T-helper 2 cell (primary cell): ENCODE measurements around the gene SMARCE1.

ENCODE experiments used
- DNase-seq, 5 experiments: peaks; one replicate each; pipeline versions ENCODE4 v3.0.0 to v3.0.0-alpha.2; 2012 to 2022
- total RNA-seq, 2 donors: gene quantifications; one replicate each; lab custom pipeline; 2026; lab: John Stamatoyannopoulos, UW

SMARCE1 gene
- total RNA-seq = 15.3 to 18.4 reads per million in 2 donors

DNA sequence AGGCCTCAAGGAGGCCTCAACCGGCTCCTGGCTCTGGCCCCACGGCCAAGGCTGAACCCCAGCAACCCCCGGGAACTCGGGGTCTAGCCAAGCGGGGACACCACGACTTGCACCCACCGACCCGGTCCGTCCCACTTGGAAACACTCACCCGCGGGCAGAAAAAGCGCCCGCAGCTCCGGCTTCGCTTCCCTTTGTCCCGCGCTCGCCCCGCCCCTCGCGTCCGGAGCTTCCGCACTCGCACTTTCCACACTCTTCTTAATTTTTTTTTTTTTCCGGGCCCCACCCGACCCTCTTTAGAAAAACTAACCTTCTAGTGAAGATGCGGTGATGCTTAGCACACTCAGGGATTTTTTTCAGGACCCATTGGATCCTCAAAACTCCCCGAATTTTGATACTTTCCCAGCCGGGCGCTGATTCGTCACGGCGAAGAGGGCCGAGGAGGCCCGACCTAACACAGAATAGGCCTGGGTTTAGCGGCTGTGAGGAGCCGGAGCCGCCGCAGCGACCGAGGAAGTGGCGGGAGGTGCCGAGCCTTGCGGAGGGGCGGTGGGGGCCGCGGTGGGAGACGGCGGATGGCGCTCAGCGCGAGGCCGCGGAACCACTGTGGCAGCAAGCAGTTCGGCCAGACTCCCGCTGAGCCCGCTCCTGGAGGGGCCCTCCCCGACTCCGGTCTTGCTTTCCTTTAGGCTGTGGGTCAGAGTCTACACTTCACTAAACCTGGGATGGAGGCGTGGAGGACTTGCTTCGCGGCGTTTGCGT, at the start of gene SMARCE1:
Gene SMARCE1, minus strand, starts transcription at position 195 of the 760 bp plus-strand sequence. CDS start 2,016 bp downstream, outside the sequence.
- DNase-seq = peak; percentile 46 to 86 (median 58)

- no peak for DNase-seq
Measured at GRCh38 chr17:40697297-40697696, 49.7 kb upstream of the SMARCE1 start.

DNA sequence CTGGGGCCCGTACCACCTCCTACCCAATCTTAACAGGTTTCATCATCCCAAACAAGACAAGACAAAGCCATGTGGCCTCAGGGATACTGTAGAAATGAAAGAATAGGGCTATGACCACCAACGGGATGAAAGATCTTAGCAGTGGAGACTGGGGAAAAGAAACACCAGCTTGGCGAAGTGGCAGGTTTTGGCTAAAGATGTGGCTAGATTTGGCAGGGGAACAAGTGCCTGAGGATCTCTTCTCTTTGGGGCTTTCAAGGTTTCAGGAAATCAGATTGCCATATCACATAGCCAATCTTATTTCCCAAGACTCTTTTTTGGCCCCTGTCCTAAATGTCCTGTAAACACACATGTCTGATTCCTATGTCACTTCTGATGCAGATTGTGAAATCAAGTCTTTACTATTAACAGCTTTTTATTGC, 49.0 kb upstream of the SMARCE1 start:
- DNase-seq = no peak

DNA sequence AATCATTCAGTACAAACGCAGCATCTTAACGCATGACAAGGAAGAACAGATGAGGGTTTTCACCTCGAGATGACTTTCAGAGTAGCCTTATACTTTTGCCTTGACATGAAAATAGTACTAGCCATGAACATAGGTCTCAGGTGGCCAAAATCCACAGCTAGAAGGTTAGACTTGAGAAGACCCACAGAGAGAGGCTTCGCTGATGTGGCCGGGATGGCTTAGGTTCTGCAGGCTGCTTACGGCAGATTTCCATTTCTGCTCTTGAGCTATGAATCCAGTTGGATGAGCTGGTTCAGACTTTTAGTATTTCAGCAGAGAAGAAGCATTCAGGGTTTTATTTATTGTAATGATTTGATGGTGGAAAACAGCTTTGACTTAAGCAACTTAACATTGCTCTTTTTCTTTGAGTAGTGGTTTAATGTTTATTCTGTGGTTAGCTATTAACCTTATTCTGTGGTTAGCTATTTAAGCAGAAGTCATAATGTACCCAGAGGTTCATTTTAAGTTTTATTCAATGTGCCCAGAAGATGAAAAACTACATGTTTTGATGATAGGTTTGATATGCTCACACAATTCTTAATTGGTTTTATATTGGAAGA, 48.4 kb upstream of the SMARCE1 start:
- DNase-seq = no peak

DNA sequence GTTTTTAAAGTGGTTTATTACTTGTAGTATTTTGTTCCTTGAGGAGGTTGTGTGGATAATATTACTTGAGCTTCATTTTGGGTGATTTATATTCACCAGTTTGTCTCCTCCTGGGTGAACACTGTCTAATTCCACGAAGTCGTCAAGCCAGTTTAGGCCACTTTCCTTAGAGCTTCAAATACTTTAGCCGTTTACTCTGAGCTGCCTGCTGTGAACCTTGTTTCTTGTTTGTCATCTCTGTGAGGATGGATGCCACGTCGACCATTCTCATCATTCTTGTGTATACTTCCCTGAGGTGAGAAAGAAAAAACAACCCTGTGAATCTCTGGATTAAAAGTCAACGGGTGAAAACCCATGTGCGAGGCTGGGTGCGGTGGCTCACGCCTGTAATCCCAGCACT, 47.0 kb upstream of the SMARCE1 start:
- DNase-seq = no peak

DNA sequence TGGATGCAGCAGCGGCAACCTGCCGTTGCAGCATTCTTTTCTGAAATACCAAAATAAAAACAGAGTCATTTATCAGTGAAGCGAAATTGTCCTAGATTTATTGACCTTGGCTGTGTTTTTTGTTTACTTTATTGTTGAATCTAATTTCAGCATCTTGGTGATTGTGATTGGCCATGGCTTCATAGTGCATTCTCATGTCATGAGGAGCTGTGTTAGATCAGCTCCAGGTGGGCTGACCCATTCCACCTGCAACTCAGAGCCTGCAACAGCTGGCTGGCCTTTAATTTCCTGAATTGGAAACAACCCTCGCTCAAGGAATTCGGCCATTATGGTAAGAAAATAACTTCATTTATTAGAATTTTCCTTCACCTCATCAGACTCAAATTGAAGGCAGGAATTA, 39.5 kb upstream of the SMARCE1 start:
- DNase-seq = no peak

DNA sequence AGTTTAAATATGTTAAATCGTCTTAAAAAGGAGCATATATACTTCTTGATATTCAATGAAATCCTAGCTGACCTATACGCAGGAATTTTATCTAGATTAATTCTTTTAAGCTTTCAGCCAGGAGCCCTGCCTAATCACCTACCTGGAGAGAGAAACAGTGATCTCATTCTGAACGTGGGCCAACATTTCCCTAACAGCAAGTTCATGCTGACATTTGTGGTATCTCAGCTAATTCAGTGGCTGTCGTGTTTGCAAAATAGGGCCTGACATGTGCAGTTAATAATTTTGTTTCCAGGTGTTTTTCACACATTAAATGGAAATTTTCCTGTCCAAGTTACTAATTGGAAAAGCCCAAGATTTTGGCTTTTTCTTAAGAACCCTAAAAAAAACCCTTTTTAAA, 38.6 kb upstream of the SMARCE1 start:
- no peak for DNase-seq

GRCh38 chr17:40680998-40681397, 33.4 kb upstream of the SMARCE1 start:
- no peak for DNase-seq

- no peak for DNase-seq
Measured at GRCh38 chr17:40679523-40679907, 31.9 kb upstream of the SMARCE1 start.

- peak in 1 of 5 experiments; percentile 22 for DNase-seq
Measured at GRCh38 chr17:40678902-40679522, 31.4 kb upstream of the SMARCE1 start.

DNA sequence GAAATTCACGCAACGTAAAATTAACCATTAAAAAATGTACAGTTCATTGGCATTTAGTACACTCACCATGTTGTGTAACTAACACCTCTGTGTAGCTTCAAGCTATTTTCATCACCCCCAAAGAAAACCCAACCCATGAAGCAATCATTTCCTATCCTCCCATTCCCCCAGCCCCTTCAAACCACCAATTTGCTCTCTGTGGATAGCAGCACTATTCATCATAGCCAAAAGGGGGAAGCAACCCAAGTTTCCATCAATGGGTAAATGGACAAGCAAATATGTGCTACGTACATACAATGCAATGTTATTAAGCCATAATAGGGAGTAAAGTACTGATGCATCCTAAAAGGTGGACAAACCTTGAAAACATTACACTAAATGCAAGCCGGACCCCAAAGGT, 28.3 kb upstream of the SMARCE1 start:
- no peak for DNase-seq

GRCh38 chr17:40672654-40673053, 25.0 kb upstream of the SMARCE1 start:
- DNase-seq = no peak

DNA sequence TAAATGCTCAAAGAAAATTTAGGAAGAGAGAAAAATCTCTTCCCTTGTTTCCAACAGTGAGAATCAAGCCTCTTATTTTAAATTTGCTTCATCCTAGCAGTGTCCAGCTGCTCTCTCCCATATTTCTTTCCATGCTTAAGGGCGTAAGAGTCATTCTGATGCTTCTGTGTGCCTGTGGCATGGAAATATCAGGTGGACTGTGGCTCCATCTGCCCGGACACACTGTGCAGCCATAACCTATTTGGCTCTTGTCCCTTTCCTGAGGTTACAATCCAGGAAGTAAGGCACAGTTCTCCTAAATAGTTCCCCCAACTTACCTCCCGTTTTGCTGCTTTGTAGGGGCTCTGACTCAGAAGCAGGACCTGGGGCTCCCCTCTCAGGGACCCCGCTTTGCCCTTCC, 23.7 kb upstream of the SMARCE1 start:
- DNase-seq = no peak

- DNase-seq = no peak
Measured at GRCh38 chr17:40666331-40666730, 18.7 kb upstream of the SMARCE1 start.

DNA sequence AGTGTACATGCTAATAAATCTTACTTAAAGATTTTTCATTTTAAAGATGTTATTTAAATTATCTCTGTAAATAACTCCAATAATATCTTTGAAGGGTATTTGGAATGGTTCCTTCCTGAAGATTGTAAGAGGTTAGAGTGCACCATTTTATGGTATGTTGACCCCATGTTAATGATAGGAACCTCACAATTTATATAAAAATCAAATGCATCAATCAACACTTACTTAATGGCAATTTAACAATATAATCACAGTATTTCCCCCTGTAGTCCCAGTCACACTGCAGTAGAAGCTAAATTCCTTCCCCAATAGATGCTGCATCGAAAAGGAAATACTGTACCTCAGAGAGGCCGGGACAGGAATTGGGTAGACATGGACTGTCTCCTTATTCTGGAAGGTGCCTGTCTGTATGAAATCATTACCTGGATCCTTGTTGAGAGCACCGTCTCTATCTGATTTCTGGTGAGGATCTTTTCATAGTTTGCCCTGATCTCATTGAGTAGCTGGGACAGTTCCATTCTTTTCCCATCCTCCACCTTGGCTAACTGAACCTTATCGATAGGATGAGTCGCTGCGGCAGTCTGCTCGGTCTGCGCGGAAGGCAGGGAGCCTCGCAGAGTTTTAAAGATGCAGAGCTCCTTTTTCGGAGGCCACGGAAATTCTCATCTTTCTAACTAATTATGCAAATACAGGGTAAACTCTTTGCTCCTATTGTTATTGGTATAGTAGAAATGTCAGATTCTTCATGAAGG, 17.1 kb upstream of the SMARCE1 start, which contains the start of gene KRT222:
Gene KRT222, minus strand, starts transcription at position 596 of the 752 bp plus-strand sequence. Its CDS starts 78 bp downstream, at position 518.
- DNase-seq = no peak

- DNase-seq = no peak
Measured at GRCh38 chr17:40663252-40663651, 15.6 kb upstream of the SMARCE1 start.

DNA sequence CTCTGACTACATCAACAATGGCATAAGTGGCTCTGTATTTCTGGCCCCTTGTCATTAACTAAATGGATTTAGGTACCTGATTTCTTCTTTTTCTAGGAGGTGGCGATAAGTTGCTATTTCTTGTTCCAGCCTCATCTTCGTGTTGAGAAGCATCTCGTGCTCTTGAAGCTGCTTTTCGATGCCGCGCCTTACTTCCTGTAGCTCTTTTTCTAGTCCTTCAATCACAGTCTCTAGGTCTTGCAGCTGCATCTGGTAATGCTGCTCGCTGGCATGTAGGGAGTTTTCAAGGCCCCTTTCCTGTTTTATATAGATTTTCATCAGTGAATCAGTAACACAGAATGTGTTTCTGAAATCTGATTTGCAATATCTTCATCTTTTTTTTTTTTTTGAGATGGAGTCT, 12.3 kb upstream of the SMARCE1 start:
- peak in 1 of 5 experiments; percentile 41 for DNase-seq

DNA sequence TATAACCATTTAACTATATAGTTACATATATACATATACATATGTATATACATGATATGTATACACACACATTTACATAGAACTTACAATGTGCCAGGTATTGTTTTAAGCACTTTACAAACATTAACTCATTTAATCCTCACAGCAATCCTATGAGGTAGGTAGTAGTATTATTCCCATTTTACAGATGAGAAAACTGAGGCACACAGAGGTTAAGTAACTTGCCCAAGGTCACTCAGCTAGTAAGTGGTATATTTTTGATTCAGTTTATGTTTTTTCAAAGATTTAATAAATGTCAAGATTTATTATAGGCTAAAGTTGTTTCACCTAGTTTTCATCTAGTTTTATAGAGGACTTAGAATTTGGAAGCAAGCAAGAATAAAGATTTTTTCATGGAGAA, 10.8 kb upstream of the SMARCE1 start:
- DNase-seq = no peak

DNA sequence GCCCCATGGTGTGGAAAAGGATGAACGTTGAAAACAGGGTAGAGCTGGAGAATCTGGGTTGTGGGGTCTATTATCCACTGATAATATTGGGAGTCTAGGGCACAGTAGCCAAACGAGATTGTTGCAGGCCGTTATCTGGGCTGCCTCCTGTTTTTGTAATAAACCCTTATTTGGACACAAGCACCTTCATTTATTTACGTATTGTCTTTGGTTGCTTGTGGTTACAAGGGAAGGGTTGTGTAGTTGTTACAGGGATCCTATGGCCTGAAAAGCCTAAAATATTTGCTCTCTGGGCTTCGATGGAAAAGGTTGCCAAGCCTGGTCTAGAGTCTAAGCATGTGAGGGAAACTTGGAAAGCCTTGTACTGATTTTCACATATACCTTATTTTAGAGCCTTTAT, 4.3 kb upstream of the SMARCE1 start:
- no peak for DNase-seq

DNA sequence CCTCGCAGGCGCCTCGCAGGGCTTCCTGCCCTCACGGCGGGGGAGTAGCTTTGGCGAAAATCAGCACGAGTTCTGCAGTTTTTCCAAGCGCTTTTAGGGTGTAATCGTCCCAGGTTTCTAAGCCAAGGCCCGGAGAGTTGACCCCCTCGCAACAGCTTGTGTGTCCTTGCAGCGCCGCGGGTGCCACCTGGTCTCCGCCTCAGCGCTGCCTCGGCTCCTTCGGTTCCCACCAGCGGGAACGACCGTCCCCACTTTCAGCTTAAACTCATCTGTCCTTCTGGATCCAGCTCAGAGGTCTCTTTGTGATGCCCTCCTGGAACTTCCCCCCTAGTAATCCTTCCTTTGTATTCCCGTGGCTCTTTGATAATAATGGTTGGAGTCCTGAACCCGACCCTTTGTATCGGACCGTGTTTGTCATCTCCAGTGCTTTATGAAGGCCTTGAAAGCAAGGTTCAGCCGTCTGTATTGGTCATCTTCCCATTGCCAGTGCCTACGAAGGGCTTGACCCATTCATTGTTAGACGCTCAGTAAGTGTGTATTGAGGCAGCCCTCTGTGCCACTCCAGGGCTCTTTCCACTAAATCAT, 858 bp upstream of the SMARCE1 start:
- no peak for DNase-seq

DNA sequence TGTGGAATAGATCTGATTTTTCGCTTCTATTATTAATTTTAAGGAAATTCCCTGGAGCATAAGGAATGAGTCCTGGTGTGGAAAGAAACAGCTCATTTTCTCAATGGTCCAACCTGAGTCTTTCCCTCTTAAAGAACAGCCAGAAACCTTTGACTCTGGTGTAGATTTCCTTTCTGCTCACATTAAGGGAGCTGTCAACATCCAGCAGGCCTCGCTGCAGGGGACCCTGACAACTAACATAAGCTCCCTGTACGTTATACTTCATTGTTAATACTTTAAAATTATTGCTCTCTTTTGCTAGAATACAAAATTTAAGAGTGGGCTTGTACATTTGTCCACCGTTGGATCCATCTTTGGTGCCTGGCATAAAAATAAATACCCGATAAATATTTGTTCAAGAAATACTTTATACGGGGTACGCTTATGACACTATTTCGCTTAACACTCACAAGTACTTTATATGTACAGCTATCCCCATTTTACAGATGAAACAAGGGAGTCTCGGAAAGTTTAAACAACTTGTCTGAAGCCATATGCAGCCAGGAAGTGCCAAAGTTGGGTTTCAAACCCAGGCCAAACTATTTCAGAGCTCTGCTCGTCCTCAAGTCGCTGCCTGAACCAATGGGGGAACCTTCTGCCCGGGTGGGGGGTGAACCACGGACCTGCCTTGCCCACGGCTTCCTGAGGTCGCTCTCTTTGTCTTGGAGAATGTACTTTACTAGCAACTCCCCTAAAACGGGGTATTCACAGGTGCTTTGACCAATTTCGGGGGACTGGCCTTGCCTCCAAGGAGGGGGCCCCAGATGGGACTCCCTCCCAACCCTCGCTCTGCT, 611 bp downstream of the SMARCE1 start:
- DNase-seq = peak in 3 of 5 experiments; percentile 6 to 70 (median 38)

- no peak for DNase-seq
Measured at GRCh38 chr17:40645943-40646342, 1.7 kb downstream of the SMARCE1 start.
